Caco-2 (cell line): ENCODE data around the gene SRGAP1. TPM values are rescaled to one million over a fixed set of nuclear protein-coding genes. Genes with fewer than 3 reads are reported as not detected.

Experiments used
- BruUV-seq: library from RNA; stranded (reverse); fragments of 400-500 nt; replicated peaks from 2 replicates; lab custom pipeline; 2021; lab: Mats Ljungman, UMichigan
- CTCF ChIA-PET: fragments of 300-600 bp; sonication (Branson Sonifier 250); formaldehyde crosslinking; loops from one replicate; lab custom pipeline; 2022; ENCODE audit warnings: antibody characterized with exemption; lab: Charles Lee
- POLR2A ChIA-PET: fragments of 300-600 bp; sonication (Branson Sonifier 250); formaldehyde crosslinking; loops from one replicate; lab custom pipeline; 2022; ENCODE audit warnings: antibody characterized with exemption; lab: Charles Lee
- DNase-seq, 2 experiments: peaks; one replicate each; pipeline versions ENCODE4 v3.0.0 to v3.0.0-alpha.2; 2020 to 2022
- H3K27me3 ChIP-seq: replicated peaks from 2 replicates; pipeline ENCODE4 v1.6.0; 2011; ENCODE audit warnings: low read length; ENCODE audit not compliant: control insufficient read depth, insufficient read depth
- H3K36me3 ChIP-seq: 2 replicates; pipeline ENCODE4 v1.5.1; 2011; ENCODE audit warnings: low read length; ENCODE audit not compliant: control insufficient read depth, insufficient read depth
- H3K4me1 ChIP-seq: fragments of 250-450 bp; sonication (Bioruptor Pico); 2 replicates; pipeline ENCODE4 v1.5.1; 2020; ENCODE audit warnings: mild to moderate bottlenecking
- H3K4me3 ChIP-seq: 2 replicates; pipeline ENCODE4 v1.5.1; 2011; ENCODE audit warnings: low read depth, mild to moderate bottlenecking, control low read depth, low read length
- H3K9me3 ChIP-seq: fragments of 250-450 bp; sonication (Bioruptor Pico); 2 replicates; pipeline ENCODE4 v1.5.1; 2020; ENCODE audit warnings: mild to moderate bottlenecking, moderate library complexity
- H3K27ac Mint-ChIP-seq: one replicate; pipeline ENCODE4 v1.8.0; 2022; ENCODE audit warnings: mixed read lengths; ENCODE audit not compliant: unreplicated experiment
- H3K27me3 Mint-ChIP-seq: one replicate; pipeline ENCODE4 v1.8.0; 2022; ENCODE audit warnings: mixed read lengths; ENCODE audit not compliant: insufficient read depth, unreplicated experiment
- H3K36me3 Mint-ChIP-seq: one replicate; pipeline ENCODE4 v1.8.0; 2022; ENCODE audit warnings: mild to moderate bottlenecking, mixed read lengths; ENCODE audit not compliant: insufficient read depth, unreplicated experiment
- H3K4me1 Mint-ChIP-seq: one replicate; pipeline ENCODE4 v1.8.0; 2022; ENCODE audit warnings: low read depth, mixed read lengths; ENCODE audit not compliant: unreplicated experiment
- H3K4me3 Mint-ChIP-seq: one replicate; pipeline ENCODE4 v1.8.0; 2022; ENCODE audit warnings: mild to moderate bottlenecking, moderate library complexity, mixed read lengths; ENCODE audit not compliant: unreplicated experiment
- H3K9me3 Mint-ChIP-seq: one replicate; pipeline ENCODE4 v1.8.0; 2022; ENCODE audit warnings: mixed read lengths; ENCODE audit not compliant: unreplicated experiment
- intact Hi-C: fragments of 100-400 bp; cut with micrococcal nuclease; formaldehyde crosslinking; loops from one replicate; pipeline ENCODE4 v1.10.0; 2022; ENCODE audit not compliant: unreplicated experiment
- total RNA-seq: library from RNA; stranded (reverse); gene quantifications from 2 replicates; pipeline ENCODE4 v1.2.3, GENCODE V29; 2022
- TF ChIP-seq, protein P1 (sequence below), 2 experiments: fragments of 200-600 bp in 1 of 2; IDR thresholded peaks; 1 replicate in 1 of 2; 2 replicates in 1 of 2; pipeline versions ENCODE4 v1.5.1 to v1.8.0; 2011 to 2022; ENCODE audit warnings: antibody characterized with exemption in 1 of 2, control low read depth in 1 of 2, inconsistent platforms in 1 of 2, low read depth in 1 of 2, low read length in 1 of 2, mild to moderate bottlenecking in 1 of 2, moderate library complexity in 1 of 2; ENCODE audit not compliant: insufficient read depth in 1 of 2, severe bottlenecking in 1 of 2, unreplicated experiment in 1 of 2

SRGAP1 gene
- total RNA-seq, 1 experiment from 2014 or later = 22.1 TPM

DNA sequence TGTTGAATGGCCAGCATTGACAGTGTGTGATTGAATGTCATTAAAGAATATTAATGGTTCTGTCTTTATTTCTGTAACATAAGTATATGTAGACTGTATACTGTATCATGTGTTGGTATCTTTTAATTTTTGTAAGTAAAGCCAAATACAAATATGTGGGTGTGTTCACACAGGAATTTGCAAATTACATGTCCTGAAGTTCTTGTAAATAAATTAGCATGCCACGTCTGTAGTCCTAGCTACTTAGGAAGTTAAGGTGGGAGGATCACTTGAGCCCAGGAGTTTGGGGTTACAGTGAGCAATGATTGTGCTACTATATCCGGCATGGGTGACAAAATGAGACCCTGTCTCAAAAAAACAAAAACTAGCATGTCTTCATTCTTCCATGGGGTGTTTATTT is 278.5 kb downstream of the SRGAP1 start:
- ChIA-PET CTCF (interaction anchor here (0.7 kb wide), 1 partner anchor 1197 kb away, joined by 3 read pairs; no protein-coding TSS in a partner anchor), POLR2A (no interaction called here)
- TF ChIP-seq, protein P1, sequence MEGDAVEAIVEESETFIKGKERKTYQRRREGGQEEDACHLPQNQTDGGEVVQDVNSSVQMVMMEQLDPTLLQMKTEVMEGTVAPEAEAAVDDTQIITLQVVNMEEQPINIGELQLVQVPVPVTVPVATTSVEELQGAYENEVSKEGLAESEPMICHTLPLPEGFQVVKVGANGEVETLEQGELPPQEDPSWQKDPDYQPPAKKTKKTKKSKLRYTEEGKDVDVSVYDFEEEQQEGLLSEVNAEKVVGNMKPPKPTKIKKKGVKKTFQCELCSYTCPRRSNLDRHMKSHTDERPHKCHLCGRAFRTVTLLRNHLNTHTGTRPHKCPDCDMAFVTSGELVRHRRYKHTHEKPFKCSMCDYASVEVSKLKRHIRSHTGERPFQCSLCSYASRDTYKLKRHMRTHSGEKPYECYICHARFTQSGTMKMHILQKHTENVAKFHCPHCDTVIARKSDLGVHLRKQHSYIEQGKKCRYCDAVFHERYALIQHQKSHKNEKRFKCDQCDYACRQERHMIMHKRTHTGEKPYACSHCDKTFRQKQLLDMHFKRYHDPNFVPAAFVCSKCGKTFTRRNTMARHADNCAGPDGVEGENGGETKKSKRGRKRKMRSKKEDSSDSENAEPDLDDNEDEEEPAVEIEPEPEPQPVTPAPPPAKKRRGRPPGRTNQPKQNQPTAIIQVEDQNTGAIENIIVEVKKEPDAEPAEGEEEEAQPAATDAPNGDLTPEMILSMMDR (IDR thresholded peaks at IDR 0.05; ENCODE audit: insufficient read depth in 1 of 2, low read depth in 1 of 2, low read length in 1 of 2, severe bottlenecking in 1 of 2, unreplicated experiment in 1 of 2) = no peak
- intact Hi-C loops = no loop called here
- Histone ChIP-seq H3K4me1 (no peaks in the 10 kb centered on the region), H3K9me3 (no peaks in the 10 kb centered on the region), H3K27me3 (no peaks in the 10 kb centered on the region), H3K4me3 (no peak overlapping the region), H3K36me3 (no peaks in the 10 kb centered on the region)
- Mint-ChIP-seq H3K4me3 (no peak overlapping the region), H3K27ac (no peak overlapping the region), H3K36me3 (peaks cover 25% of the 10 kb centered on the region), H3K4me1 (no peaks in the 10 kb centered on the region), H3K9me3 (no peaks in the 10 kb centered on the region), H3K27me3 (no peaks in the 10 kb centered on the region)
- no peak for DNase-seq
- BruUV-seq = no TSS peak

DNA sequence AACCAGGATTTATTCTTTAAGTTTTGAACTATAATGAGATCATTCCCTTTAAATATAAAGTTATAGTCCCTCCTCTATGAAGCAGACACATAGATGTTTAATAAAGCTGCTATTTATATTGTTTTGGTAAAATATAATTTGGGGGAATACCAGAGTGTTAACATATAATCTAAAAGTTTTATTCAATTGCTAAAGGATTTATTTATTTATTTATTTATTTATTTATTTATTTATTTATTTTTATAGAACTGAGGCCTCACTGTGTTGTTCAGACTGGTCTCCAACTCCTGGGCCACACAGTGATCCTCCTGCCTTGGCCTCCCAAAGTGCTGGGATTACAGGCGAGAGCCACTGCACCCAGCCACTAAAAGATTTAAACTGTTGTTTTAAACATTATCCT is 278.9 kb downstream of the SRGAP1 start:
- Mint-ChIP-seq H3K27me3 (no peaks in the 10 kb centered on the region), H3K4me3 (no peak overlapping the region), H3K27ac (no peak overlapping the region), H3K4me1 (no peaks in the 10 kb centered on the region), H3K36me3 (peaks cover 23% of the 10 kb centered on the region), H3K9me3 (no peaks in the 10 kb centered on the region)
- no peak overlapping the region for H3K4me3 ChIP-seq
- H3K27me3 ChIP-seq = no peaks in the 10 kb centered on the region
- POLR2A ChIA-PET = no interaction called here
- H3K4me1 ChIP-seq = no peaks in the 10 kb centered on the region
- BruUV-seq = no TSS peak
- CTCF ChIA-PET = interaction anchor here (0.7 kb wide), 1 partner anchor 1198 kb away, joined by 3 read pairs; no protein-coding TSS in a partner anchor
- intact Hi-C loops = no loop called here
- no peaks in the 10 kb centered on the region for H3K9me3 ChIP-seq
- TF ChIP-seq, protein P1 (IDR thresholded peaks at IDR 0.05; ENCODE audit: insufficient read depth in 1 of 2, low read depth in 1 of 2, low read length in 1 of 2, severe bottlenecking in 1 of 2, unreplicated experiment in 1 of 2) = no peak
- no peaks in the 10 kb centered on the region for H3K36me3 ChIP-seq
- DNase-seq = no peak

DNA sequence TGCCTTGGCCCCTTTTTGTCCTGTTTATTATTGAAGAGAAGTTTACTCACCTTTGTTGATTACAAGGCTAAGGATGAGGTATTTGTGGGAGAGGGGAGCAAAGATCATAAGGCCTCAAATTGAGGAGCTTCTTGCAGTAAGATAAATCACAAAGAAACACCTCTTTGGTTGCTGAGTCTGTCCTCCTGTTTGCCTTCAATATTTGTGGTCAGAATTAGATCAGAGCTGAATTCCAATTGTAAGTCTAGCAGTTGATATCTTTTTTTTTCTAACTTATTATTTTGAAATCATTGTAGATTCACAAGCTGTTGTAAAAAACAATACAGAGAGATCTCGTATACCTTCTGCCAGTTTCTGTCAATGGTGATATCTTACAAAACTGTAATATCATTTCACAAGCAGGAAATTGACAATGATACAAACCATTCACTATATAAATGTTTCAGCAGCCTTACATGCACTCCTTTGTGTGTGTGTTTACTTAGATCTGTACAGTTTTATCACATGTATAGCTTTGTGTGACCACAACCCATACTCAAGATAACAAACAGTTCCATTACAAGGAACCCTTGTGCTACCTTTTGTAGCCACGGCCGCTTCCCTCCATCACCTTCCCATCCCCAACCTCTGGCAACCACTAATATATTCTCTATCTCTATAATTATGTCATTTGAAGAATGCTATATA is 280.2 kb downstream of the SRGAP1 start:
- Mint-ChIP-seq H3K4me3 (no peak overlapping the region), H3K36me3 (peaks cover 28% of the 10 kb centered on the region), H3K27me3 (no peaks in the 10 kb centered on the region), H3K9me3 (no peaks in the 10 kb centered on the region), H3K27ac (no peak overlapping the region), H3K4me1 (no peaks in the 10 kb centered on the region)
- Histone ChIP-seq H3K4me1 (no peaks in the 10 kb centered on the region), H3K4me3 (no peak overlapping the region), H3K36me3 (no peaks in the 10 kb centered on the region), H3K27me3 (no peaks in the 10 kb centered on the region), H3K9me3 (no peaks in the 10 kb centered on the region)
- ChIA-PET CTCF (interaction anchor here (0.7 kb wide), 1 partner anchor 132 kb away, joined by 3 read pairs; no protein-coding TSS in a partner anchor), POLR2A (no interaction called here)
- intact Hi-C loops = no loop called here
- TF ChIP-seq, protein P1 (IDR thresholded peaks at IDR 0.05; ENCODE audit: insufficient read depth in 1 of 2, low read depth in 1 of 2, low read length in 1 of 2, severe bottlenecking in 1 of 2, unreplicated experiment in 1 of 2) = no peak
- no peak for DNase-seq
- BruUV-seq = no TSS peak
